OCI-LY3 (cell line): ENCODE results near the gene SRGAP1.
"Not testable (repeated sequence)": the region's sequence is repeated elsewhere in the genome, so short reads cannot be mapped to it uniquely, and the experiment has no call there.

Source experiments
- H2AFZ ChIP-seq: fragments of 200-600, 300-600 bp; shearing (Covaris generic); 2 replicates; pipeline ENCODE4 v1.6.0; 2014; ENCODE audit warnings: antibody characterized with exemption, low read depth, low read length
- H3K27ac ChIP-seq: fragments of 200-600, 300-600 bp; sonication (generic); 2 replicates; pipeline ENCODE4 v1.5.1; 2014; ENCODE audit warnings: mild to moderate bottlenecking, low read length, moderate library complexity, mixed read lengths
- H3K27me3 ChIP-seq: fragments of 200-600, 300-600 bp; sonication (generic); 2 replicates; pipeline ENCODE4 v1.6.1; 2014; ENCODE audit warnings: low read depth, low read length, mixed read lengths
- H3K36me3 ChIP-seq: fragments of 200-600, 300-600 bp; sonication (generic); replicated peaks from 2 replicates; pipeline ENCODE3; 2014; ENCODE audit warnings: low read depth, low read length, mixed read lengths
- H3K4me1 ChIP-seq: fragments of 300-600, 200-600 bp; sonication (generic); 2 replicates; pipeline ENCODE4 v1.6.1; 2014; ENCODE audit warnings: low read length, mixed read lengths
- H3K4me2 ChIP-seq: fragments of 200-600, 300-600 bp; sonication (generic); 2 replicates; pipeline ENCODE4 v1.6.1; 2014; ENCODE audit warnings: low read length, mixed read lengths
- H3K4me3 ChIP-seq: fragments of 300-600, 200-600 bp; sonication (generic); 2 replicates; pipeline ENCODE4 v1.5.1; 2014; ENCODE audit warnings: antibody characterized with exemption, mild to moderate bottlenecking, low read length, moderate library complexity
- H3K79me2 ChIP-seq: fragments of 300-600, 200-600 bp; shearing (Covaris generic); 2 replicates; pipeline ENCODE4 v1.6.1; 2014; ENCODE audit warnings: mild to moderate bottlenecking, low read length, mixed read lengths
- H3K9ac ChIP-seq: fragments of 300-600, 200-600 bp; shearing (Covaris generic); 2 replicates; pipeline ENCODE4 v1.6.0; 2014; ENCODE audit warnings: mild to moderate bottlenecking, low read length, moderate library complexity
- H3K9me3 ChIP-seq: fragments of 200-600, 300-600 bp; shearing (Covaris generic); 2 replicates; pipeline ENCODE4 v1.6.1; 2014; ENCODE audit warnings: low read length, mixed read lengths; ENCODE audit not compliant: insufficient read depth
- H4K20me1 ChIP-seq: fragments of 200-600, 300-600 bp; sonication (generic); 2 replicates; pipeline ENCODE4 v1.6.1; 2016; ENCODE audit warnings: low read length, mixed read lengths; ENCODE audit not compliant: insufficient read depth
- EZH2phosphoT487 ChIP-seq: fragments of 200-600 bp; shearing (Covaris generic); IDR thresholded peaks from 2 replicates; pipeline ENCODE4 v1.6.1; 2018; ENCODE audit warnings: antibody characterized with exemption, mixed run types, low read depth
- TF ChIP-seq, protein P1 (sequence below): fragments of 200-600, 300-600 bp; sonication (generic); IDR thresholded peaks from 2 replicates; pipeline ENCODE4 v1.5.1; 2014; ENCODE audit warnings: antibody characterized with exemption, low read length, low read depth

The SRGAP1 gene

GRCh38 chr12:64124511-64125197 is 280.2 kb downstream of the SRGAP1 start:
- no peak overlapping the region for H3K9ac ChIP-seq
- H4K20me1 ChIP-seq: no peaks in the 10 kb centered on the region
- H3K79me2 ChIP-seq: no peaks in the 10 kb centered on the region
- no peaks in the 10 kb centered on the region for H3K36me3 ChIP-seq
- H3K4me2 ChIP-seq: no peak overlapping the region
- H2AFZ ChIP-seq: no peak overlapping the region
- no peaks in the 10 kb centered on the region for H3K9me3 ChIP-seq
- no peak overlapping the region for H3K27ac ChIP-seq
- H3K4me1 ChIP-seq: no peaks in the 10 kb centered on the region
- TF ChIP-seq EZH2phosphoT487: no peak
- TF ChIP-seq, protein P1, sequence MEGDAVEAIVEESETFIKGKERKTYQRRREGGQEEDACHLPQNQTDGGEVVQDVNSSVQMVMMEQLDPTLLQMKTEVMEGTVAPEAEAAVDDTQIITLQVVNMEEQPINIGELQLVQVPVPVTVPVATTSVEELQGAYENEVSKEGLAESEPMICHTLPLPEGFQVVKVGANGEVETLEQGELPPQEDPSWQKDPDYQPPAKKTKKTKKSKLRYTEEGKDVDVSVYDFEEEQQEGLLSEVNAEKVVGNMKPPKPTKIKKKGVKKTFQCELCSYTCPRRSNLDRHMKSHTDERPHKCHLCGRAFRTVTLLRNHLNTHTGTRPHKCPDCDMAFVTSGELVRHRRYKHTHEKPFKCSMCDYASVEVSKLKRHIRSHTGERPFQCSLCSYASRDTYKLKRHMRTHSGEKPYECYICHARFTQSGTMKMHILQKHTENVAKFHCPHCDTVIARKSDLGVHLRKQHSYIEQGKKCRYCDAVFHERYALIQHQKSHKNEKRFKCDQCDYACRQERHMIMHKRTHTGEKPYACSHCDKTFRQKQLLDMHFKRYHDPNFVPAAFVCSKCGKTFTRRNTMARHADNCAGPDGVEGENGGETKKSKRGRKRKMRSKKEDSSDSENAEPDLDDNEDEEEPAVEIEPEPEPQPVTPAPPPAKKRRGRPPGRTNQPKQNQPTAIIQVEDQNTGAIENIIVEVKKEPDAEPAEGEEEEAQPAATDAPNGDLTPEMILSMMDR: no peak
- H3K4me3 ChIP-seq: no peak overlapping the region
- H3K27me3 ChIP-seq: no peaks in the 10 kb centered on the region

DNA sequence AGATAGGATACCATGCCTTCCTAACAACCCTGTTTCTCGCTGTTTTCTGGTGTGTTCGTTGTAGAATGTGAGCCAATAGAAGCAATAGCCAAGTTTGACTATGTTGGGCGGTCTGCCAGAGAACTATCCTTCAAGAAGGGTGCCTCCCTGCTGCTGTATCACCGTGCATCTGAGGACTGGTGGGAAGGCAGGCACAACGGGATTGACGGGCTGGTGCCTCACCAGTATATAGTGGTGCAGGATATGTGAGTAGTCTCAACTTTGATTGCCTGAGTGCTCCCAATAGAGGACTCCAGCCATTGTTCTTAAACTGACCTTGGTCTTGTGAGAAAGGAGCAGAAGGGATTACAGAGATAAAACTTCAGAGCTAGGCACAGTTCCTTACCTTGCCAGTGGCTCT is 281.4 kb downstream of the SRGAP1 start:
- Histone ChIP-seq H3K27ac (no peak overlapping the region), H3K4me1 (no peaks in the 10 kb centered on the region), H3K4me3 (no peak overlapping the region), H3K36me3 (no peaks in the 10 kb centered on the region), H3K27me3 (no peaks in the 10 kb centered on the region), H2AFZ (no peak overlapping the region), H4K20me1 (no peaks in the 10 kb centered on the region), H3K4me2 (no peak overlapping the region), H3K79me2 (no peaks in the 10 kb centered on the region), H3K9ac (no peak overlapping the region), H3K9me3 (no peaks in the 10 kb centered on the region)
- no peak for TF ChIP-seq EZH2phosphoT487
- TF ChIP-seq, protein P1: no peak

DNA sequence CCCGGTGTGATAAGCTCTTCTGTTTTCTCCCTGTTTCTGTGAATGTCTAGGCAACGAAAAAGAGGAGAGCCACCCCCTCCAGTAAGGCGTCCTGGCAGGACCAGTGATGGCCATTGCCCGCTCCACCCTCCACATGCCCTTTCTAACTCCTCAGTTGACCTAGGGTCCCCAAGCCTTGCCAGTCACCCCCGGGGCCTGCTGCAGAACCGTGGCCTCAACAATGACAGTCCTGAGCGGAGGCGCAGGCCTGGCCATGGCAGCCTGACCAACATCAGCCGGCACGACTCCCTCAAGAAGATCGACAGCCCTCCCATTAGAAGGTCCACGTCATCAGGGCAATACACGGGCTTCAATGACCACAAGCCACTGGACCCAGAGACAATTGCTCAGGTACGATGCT is 283.3 kb downstream of the SRGAP1 start:
- Histone ChIP-seq H3K27me3 (no peaks in the 10 kb centered on the region), H2AFZ (no peak overlapping the region), H3K36me3 (no peaks in the 10 kb centered on the region), H3K9ac (no peak overlapping the region), H3K4me1 (no peaks in the 10 kb centered on the region), H3K27ac (no peak overlapping the region), H3K9me3 (no peaks in the 10 kb centered on the region), H3K4me3 (no peak overlapping the region), H4K20me1 (no peaks in the 10 kb centered on the region), H3K4me2 (no peak overlapping the region), H3K79me2 (no peaks in the 10 kb centered on the region)
- TF ChIP-seq EZH2phosphoT487: no peak
- TF ChIP-seq, protein P1: no peak

- Histone ChIP-seq H3K36me3 (no peaks in the 10 kb centered on the region), H3K4me3 (no peak overlapping the region), H3K4me1 (no peaks in the 10 kb centered on the region), H2AFZ (no peak overlapping the region), H3K79me2 (no peaks in the 10 kb centered on the region), H3K9me3 (no peaks in the 10 kb centered on the region), H4K20me1 (no peaks in the 10 kb centered on the region), H3K9ac (no peak overlapping the region), H3K27ac (no peak overlapping the region), H3K27me3 (no peaks in the 10 kb centered on the region), H3K4me2 (no peak overlapping the region)
- TF ChIP-seq, protein P1: no peak
Observed at GRCh38 chr12:64128366-64128765, 283.9 kb downstream of the SRGAP1 start.

GRCh38 chr12:64130476-64130875 is 286.0 kb downstream of the SRGAP1 start:
- not testable (repeated sequence) for H3K9me3 ChIP-seq, H3K4me3 ChIP-seq, H3K36me3 ChIP-seq

GRCh38 chr12:64131456-64131855 is 287.0 kb downstream of the SRGAP1 start:
- H3K9me3 ChIP-seq, H3K36me3 ChIP-seq, H3K79me2 ChIP-seq, H4K20me1 ChIP-seq, H3K27me3 ChIP-seq, H3K4me2 ChIP-seq, H3K4me1 ChIP-seq, H3K27ac ChIP-seq, H3K9ac ChIP-seq, H2AFZ ChIP-seq, H3K4me3 ChIP-seq: not testable (repeated sequence)

More at GRCh38 chr12:64130476-64130875, 286.0 kb downstream of the SRGAP1 start:
- H3K4me1 ChIP-seq, H2AFZ ChIP-seq, H3K27me3 ChIP-seq, H3K27ac ChIP-seq, H4K20me1 ChIP-seq, H3K4me2 ChIP-seq, H3K79me2 ChIP-seq, H3K9ac ChIP-seq: not testable (repeated sequence)
